HCT116 (cell line): Measurements from ENCODE around the gene TBC1D30. TPM values are rescaled to one million over a fixed set of nuclear protein-coding genes. Genes with fewer than 3 reads are reported as not detected.

Source experiments
- ATAC-seq: fragments of 200-7000 bp; cut with Tn5 transposase; 2 replicates; pipeline ENCODE4 v1.9.1; 2020; ENCODE audit warnings: mild to moderate bottlenecking, moderate library complexity
- BruUV-seq: library from RNA; stranded (reverse); fragments of 400-500 nt; replicated peaks from 2 replicates; lab custom pipeline; 2021; lab: Mats Ljungman, UMichigan
- CTCF ChIA-PET: fragments of 300-600 bp; sonication (Branson Sonifier 250); formaldehyde crosslinking; loops from one replicate; lab custom pipeline; 2021; ENCODE audit warnings: antibody characterized with exemption; lab: Charles Lee
- POLR2A ChIA-PET: fragments of 300-600, 350-600 bp; sonication (Branson Sonifier 250); formaldehyde crosslinking; loops from one replicate; lab custom pipeline; 2021; ENCODE audit warnings: antibody characterized with exemption; lab: Charles Lee
- RAD21 ChIA-PET, 2 experiments: fragments of 300-600 bp; sonication (Branson Sonifier 250); formaldehyde crosslinking; loops; one replicate each; lab custom pipeline; 2023; ENCODE audit warnings: low total read pairs in 2 of 2; ENCODE audit not compliant: uncharacterized antibody in 2 of 2, unreplicated experiment in 2 of 2, low non-redundant PET in 1 of 2; lab: Charles Lee
- DNase-seq: peaks from one replicate; pipeline ENCODE4 v3.0.0-alpha.2; 2010; ENCODE audit warnings: low read depth, low spot score
- H2AFZ ChIP-seq: fragments of 200-600 bp; shearing (Covaris generic), sonication (generic); 2 replicates; pipeline ENCODE4 v1.6.1; 2017; ENCODE audit warnings: low read depth, mixed run types, mixed read lengths, antibody characterized with exemption, low read length; ENCODE audit not compliant: poor library complexity, severe bottlenecking
- H3K27ac ChIP-seq: 2 replicates; pipeline ENCODE4 v1.5.1; 2012; ENCODE audit warnings: low read depth, low read length
- H3K27me3 ChIP-seq: fragments of 200-600 bp; sonication (generic); 2 replicates; pipeline ENCODE4 v1.6.1; 2016; ENCODE audit warnings: mixed run types, low read length, mixed read lengths; ENCODE audit not compliant: insufficient read depth
- H3K36me3 ChIP-seq, 2 experiments: fragments of 200-500 bp in 1 of 2; fragments of 200-600 bp in 1 of 2; sonication (Bioruptor generic) in 1 of 2; sonication (generic) in 1 of 2; 2 replicates each; pipeline versions ENCODE4 v1.5.1 to v1.6.1; 2014 to 2016; ENCODE audit warnings: low read length in 2 of 2, inconsistent platforms in 1 of 2, mixed read lengths in 1 of 2, mixed run types in 1 of 2; ENCODE audit not compliant: insufficient read depth in 2 of 2, control insufficient read depth in 1 of 2
- H3K4me1 ChIP-seq, 2 experiments: fragments of 200-600 bp in 1 of 2; sonication (generic) in 1 of 2; 2 replicates each; pipeline versions ENCODE4 v1.5.1 to v1.6.1; 2012 to 2017; ENCODE audit warnings: low read length in 2 of 2, inconsistent platforms in 1 of 2, mild to moderate bottlenecking in 1 of 2, mixed read lengths in 1 of 2, mixed run types in 1 of 2, moderate library complexity in 1 of 2; ENCODE audit not compliant: insufficient read depth in 2 of 2, control insufficient read depth in 1 of 2
- H3K4me2 ChIP-seq: fragments of 200-600 bp; sonication (generic); 2 replicates; pipeline ENCODE4 v1.6.1; 2017; ENCODE audit warnings: mixed run types, low read length, mixed read lengths
- H3K4me3 ChIP-seq, 2 experiments: fragments of 200-600 bp in 1 of 2; sonication (generic) in 1 of 2; replicated peaks in 1 of 2; 2 replicates each; pipeline ENCODE4 v1.5.1; 2011 to 2016; ENCODE audit warnings: low read length in 2 of 2, control low read depth in 1 of 2, low read depth in 1 of 2, mild to moderate bottlenecking in 1 of 2, mixed read lengths in 1 of 2, mixed run types in 1 of 2
- H3K79me2 ChIP-seq: fragments of 200-600 bp; sonication (generic); 2 replicates; pipeline ENCODE4 v1.6.1; 2017; ENCODE audit warnings: mild to moderate bottlenecking, mixed run types, low read length, moderate library complexity, mixed read lengths; ENCODE audit not compliant: insufficient read depth
- H3K9ac ChIP-seq: fragments of 200-600 bp; sonication (generic); 2 replicates; pipeline ENCODE4 v1.6.1; 2016; ENCODE audit warnings: low read length, mixed read lengths
- H3K9me2 ChIP-seq: fragments of 200-600 bp; sonication (generic), shearing (Covaris generic); 2 replicates; pipeline ENCODE4 v1.6.1; 2017; ENCODE audit warnings: mixed run types, mild to moderate bottlenecking, moderate library complexity; ENCODE audit not compliant: insufficient read depth
- H3K9me3 ChIP-seq, 2 experiments: fragments of 200-500 bp in 1 of 2; fragments of 200-600 bp in 1 of 2; sonication (Bioruptor generic) in 1 of 2; sonication (generic) in 1 of 2; 2 replicates each; pipeline ENCODE4 v1.6.1; 2014 to 2017; ENCODE audit warnings: low read length in 2 of 2, mixed read lengths in 2 of 2, inconsistent platforms in 1 of 2, low read depth in 1 of 2, mild to moderate bottlenecking in 1 of 2, mixed run types in 1 of 2, moderate library complexity in 1 of 2; ENCODE audit not compliant: control insufficient read depth in 1 of 2, insufficient read depth in 1 of 2
- H4K20me1 ChIP-seq: fragments of 200-600 bp; sonication (generic), shearing (Covaris generic); 2 replicates; pipeline ENCODE4 v1.6.1; 2017; ENCODE audit warnings: mixed run types, mild to moderate bottlenecking, moderate library complexity; ENCODE audit not compliant: insufficient read depth
- CBX3 ChIP-seq: IDR thresholded peaks from 2 replicates; pipeline ENCODE4 v1.6.1; 2012; ENCODE audit warnings: low read depth
- CEBPB ChIP-seq: IDR thresholded peaks from 2 replicates; pipeline ENCODE4 v1.6.1; 2012; ENCODE audit warnings: low read depth
- CTCF ChIP-seq, 3 experiments: fragments of 200-600 bp in 1 of 3; sonication (generic) in 1 of 3; IDR thresholded peaks in 2 of 3; conservative IDR thresholded peaks in 1 of 3; 2 replicates each; pipeline ENCODE4 v1.5.1; 2012 to 2017; ENCODE audit warnings: low read depth in 2 of 3, low read length in 2 of 3, antibody characterized with exemption in 1 of 3, borderline replicate concordance in 1 of 3, control low read depth in 1 of 3, mild to moderate bottlenecking in 1 of 3, mixed read lengths in 1 of 3, mixed run types in 1 of 3, moderate library complexity in 1 of 3; ENCODE audit not compliant: insufficient read depth in 1 of 3
- ELF1 ChIP-seq: IDR thresholded peaks from 2 replicates; pipeline ENCODE4 v1.6.1; 2012; ENCODE audit warnings: low read depth, borderline replicate concordance
- EZH2 ChIP-seq: fragments of 200-600 bp; sonication (generic); IDR thresholded peaks from 2 replicates; pipeline ENCODE4 v1.6.1; 2017; ENCODE audit warnings: antibody characterized with exemption, mixed run types
- MAX ChIP-seq: IDR thresholded peaks from 2 replicates; pipeline ENCODE4 v1.6.1; 2012
- POLR2AphosphoS5 ChIP-seq: IDR thresholded peaks from 2 replicates; pipeline ENCODE4 v1.6.1; 2011; ENCODE audit warnings: mild to moderate bottlenecking, low read depth, low read length, moderate library complexity
- RAD21 ChIP-seq: IDR thresholded peaks from 2 replicates; pipeline ENCODE4 v1.6.1; 2012; ENCODE audit warnings: low read depth, mild to moderate bottlenecking
- REST ChIP-seq: IDR thresholded peaks from 2 replicates; pipeline ENCODE4 v1.6.1; 2012; ENCODE audit warnings: low read depth
- ZBTB33 ChIP-seq: IDR thresholded peaks from 2 replicates; pipeline ENCODE4 v1.6.1; 2011; ENCODE audit warnings: mild to moderate bottlenecking, low read length, moderate library complexity; ENCODE audit not compliant: insufficient replicate concordance; ENCODE audit errors: extremely low read depth
- intact Hi-C: fragments of 100-400 bp; cut with micrococcal nuclease; formaldehyde crosslinking; loops from 2 replicates; pipeline ENCODE4 v1.10.0; 2022
- total RNA-seq: library from RNA; stranded (reverse); gene quantifications from one replicate; pipeline ENCODE4 v1.2.1, GENCODE V29; 2021; ENCODE audit not compliant: unreplicated experiment

The TBC1D30 gene
- total RNA-seq, 1 experiment from 2014 or later = 24.1 TPM

GRCh38 chr12:64889434-64890216 is 65.2 kb downstream of the TBC1D30 start (continued):
- TF ChIP-seq ZBTB33 = no peak
- no peak for TF ChIP-seq MAX
- no peak for TF ChIP-seq CBX3
- TF ChIP-seq EZH2 = no peak
- TF ChIP-seq CTCF (IDR thresholded peaks at IDR 0.05 in 2 of 3, conservative IDR thresholded peaks at IDR 0.05 in 1 of 3; ENCODE audit: borderline replicate concordance in 1 of 3, insufficient read depth in 1 of 3, low read depth in 2 of 3, low read length in 2 of 3) = no peak
- TF ChIP-seq CEBPB = no peak
- no peak for TF ChIP-seq ELF1

GRCh38 chr12:64890873-64891468 is 66.5 kb downstream of the TBC1D30 start:
- no peaks in the 10 kb centered on the region for H3K9me3 ChIP-seq
- DNase-seq (peak; percentile 51), ATAC-seq (peak; percentile 84)
- H3K36me3 ChIP-seq = no peaks in the 10 kb centered on the region
- H3K9me2 ChIP-seq = no peaks in the 10 kb centered on the region
- H3K9ac ChIP-seq = no peak overlapping the region
- no peak overlapping the region for H3K27ac ChIP-seq
- no peak overlapping the region for H3K4me3 ChIP-seq
- POLR2A ChIA-PET = no interaction called here
- no peaks in the 10 kb centered on the region for H4K20me1 ChIP-seq
- no peak overlapping the region for H2AFZ ChIP-seq
- no TSS peak for BruUV-seq
- H3K79me2 ChIP-seq = no peaks in the 10 kb centered on the region
- CTCF ChIA-PET = interaction anchor here (1.0 to 2.0 kb wide), 9 partner anchors 89 to 415 kb away, joined by 3 to 23 read pairs (median 4); no protein-coding TSS in a partner anchor
- intact Hi-C loops = loop anchor here (1.0 to 5.0 kb wide), 5 partner anchors 216 to 1216 kb away; no protein-coding TSS in a partner anchor
- H3K4me1 ChIP-seq = peaks cover 0 to 6% of the 10 kb centered on the region in 2 experiments; a peak in 1 of 4 replicates
- RAD21 ChIA-PET = no interaction called here
- no peak overlapping the region for H3K4me2 ChIP-seq
- H3K27me3 ChIP-seq = no peaks in the 10 kb centered on the region
- no peak for TF ChIP-seq POLR2AphosphoS5
- no peak for TF ChIP-seq CBX3
- TF ChIP-seq CEBPB = no peak
- peak; percentile 60 to 84 (median 80) for TF ChIP-seq CTCF (IDR thresholded peaks at IDR 0.05 in 2 of 3, conservative IDR thresholded peaks at IDR 0.05 in 1 of 3; ENCODE audit: borderline replicate concordance in 1 of 3, insufficient read depth in 1 of 3, low read depth in 2 of 3, low read length in 2 of 3)
- no peak for TF ChIP-seq REST
- peak; percentile 95 for TF ChIP-seq RAD21
- TF ChIP-seq ELF1 = no peak
